ENCODE measurements around the gene TTC31.

- TF ChIP-seq POLR2A (IDR thresholded peaks at IDR 0.05; ENCODE audit: low read length) (no peak), GATA1 (IDR thresholded peaks at IDR 0.05; ENCODE audit: low read depth, low read length) (no peak)
Observed at GRCh38 chr2:74440378-74441169, 42.3 kb upstream of the TTC31 start.
